Measurements from ENCODE around the gene KDM3A. TPM values are rescaled to one million over a fixed set of nuclear protein-coding genes. Genes with fewer than 3 reads are reported as not detected.

The KDM3A gene
- total and polyA plus RNA-seq, 10 of the 15 experiments (the other 5 are each of a cell fraction or from before 2014, with no cell fraction given) = 3.8 to 102 (median 11.1) TPM

DNA sequence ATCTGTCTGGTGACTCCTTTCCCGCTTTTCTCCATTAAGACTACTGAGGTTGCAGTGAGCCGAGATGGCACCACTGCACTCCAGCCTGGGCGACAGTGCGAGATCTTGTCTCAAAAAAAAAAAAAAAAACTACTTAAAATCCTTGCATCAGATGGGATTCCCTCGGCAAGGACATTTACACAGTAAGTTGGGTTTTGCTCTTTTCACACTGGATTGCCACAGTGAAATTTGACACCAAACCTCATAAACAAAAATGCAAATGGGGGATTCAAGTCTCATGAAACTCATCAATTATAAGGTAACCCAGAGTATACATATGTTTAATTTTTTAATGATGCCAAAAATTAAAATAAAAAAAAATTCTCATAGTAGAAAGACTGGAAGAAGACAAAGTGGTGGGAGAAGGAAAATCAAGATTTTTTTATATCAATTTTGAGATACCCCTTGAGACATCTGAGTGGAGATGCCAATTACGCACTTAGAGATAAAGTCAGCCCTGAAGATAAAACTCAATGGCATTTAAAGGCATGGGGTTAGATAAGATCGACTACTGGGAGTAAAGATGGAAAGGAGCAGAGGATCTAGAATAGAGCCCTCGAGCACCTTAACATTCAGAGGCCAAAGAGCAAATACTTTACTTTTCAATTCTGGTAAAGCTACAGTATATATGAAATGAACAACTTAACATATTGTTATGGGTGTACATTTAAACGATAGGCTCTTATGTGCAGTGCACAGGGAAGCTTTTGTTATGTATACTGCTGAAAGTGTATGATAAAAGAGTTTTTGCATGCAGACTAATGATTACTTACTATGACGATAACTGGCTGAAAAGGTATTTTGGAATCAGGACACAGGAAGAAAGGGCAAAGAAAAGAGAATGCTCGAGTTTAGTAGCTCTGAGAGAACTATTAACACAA is 84.5 kb downstream of the KDM3A start (continued):
- TF ChIP-seq, protein P1, sequence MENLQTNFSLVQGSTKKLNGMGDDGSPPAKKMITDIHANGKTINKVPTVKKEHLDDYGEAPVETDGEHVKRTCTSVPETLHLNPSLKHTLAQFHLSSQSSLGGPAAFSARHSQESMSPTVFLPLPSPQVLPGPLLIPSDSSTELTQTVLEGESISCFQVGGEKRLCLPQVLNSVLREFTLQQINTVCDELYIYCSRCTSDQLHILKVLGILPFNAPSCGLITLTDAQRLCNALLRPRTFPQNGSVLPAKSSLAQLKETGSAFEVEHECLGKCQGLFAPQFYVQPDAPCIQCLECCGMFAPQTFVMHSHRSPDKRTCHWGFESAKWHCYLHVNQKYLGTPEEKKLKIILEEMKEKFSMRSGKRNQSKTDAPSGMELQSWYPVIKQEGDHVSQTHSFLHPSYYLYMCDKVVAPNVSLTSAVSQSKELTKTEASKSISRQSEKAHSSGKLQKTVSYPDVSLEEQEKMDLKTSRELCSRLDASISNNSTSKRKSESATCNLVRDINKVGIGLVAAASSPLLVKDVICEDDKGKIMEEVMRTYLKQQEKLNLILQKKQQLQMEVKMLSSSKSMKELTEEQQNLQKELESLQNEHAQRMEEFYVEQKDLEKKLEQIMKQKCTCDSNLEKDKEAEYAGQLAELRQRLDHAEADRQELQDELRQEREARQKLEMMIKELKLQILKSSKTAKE (IDR thresholded peaks at IDR 0.05; ENCODE audit: low read depth, poor library complexity, severe bottlenecking) = no peak
- TF ChIP-seq EGR1 (IDR thresholded peaks at IDR 0.05; ENCODE audit: borderline replicate concordance in 1 of 2, low read depth in 2 of 2, low read length in 2 of 2) (no peak), CREB1 (IDR thresholded peaks at IDR 0.05; ENCODE audit: low read depth) (no peak), HCFC1 (IDR thresholded peaks at IDR 0.05; ENCODE audit: low read length) (no peak), TAF1 (IDR thresholded peaks at IDR 0.05; ENCODE audit: borderline replicate concordance, low read depth, low read length) (no peak)
- TF ChIP-seq, protein P2, sequence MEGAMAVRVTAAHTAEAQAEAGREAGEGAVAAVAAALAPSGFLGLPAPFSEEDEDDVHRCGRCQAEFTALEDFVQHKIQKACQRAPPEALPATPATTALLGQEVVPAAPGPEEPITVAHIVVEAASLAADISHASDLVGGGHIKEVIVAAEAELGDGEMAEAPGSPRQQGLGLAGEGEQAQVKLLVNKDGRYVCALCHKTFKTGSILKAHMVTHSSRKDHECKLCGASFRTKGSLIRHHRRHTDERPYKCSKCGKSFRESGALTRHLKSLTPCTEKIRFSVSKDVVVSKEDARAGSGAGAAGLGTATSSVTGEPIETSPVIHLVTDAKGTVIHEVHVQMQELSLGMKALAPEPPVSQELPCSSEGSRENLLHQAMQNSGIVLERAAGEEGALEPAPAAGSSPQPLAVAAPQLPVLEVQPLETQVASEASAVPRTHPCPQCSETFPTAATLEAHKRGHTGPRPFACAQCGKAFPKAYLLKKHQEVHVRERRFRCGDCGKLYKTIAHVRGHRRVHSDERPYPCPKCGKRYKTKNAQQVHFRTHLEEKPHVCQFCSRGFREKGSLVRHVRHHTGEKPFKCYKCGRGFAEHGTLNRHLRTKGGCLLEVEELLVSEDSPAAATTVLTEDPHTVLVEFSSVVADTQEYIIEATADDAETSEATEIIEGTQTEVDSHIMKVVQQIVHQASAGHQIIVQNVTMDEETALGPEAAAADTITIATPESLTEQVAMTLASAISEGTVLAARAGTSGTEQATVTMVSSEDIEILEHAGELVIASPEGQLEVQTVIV (IDR thresholded peaks at IDR 0.05; ENCODE audit: borderline replicate concordance, partially characterized antibody) = no peak
